ENCODE data around the gene IGFN1. TPM values are rescaled to one million over a fixed set of nuclear protein-coding genes. Genes with fewer than 3 reads are reported as not detected.

Gene IGFN1
- total and polyA plus RNA-seq, 9 of the 15 experiments (the other 6 are each of a cell fraction or from before 2014, with no cell fraction given), result 0.04 TPM; not detected in 8

DNA sequence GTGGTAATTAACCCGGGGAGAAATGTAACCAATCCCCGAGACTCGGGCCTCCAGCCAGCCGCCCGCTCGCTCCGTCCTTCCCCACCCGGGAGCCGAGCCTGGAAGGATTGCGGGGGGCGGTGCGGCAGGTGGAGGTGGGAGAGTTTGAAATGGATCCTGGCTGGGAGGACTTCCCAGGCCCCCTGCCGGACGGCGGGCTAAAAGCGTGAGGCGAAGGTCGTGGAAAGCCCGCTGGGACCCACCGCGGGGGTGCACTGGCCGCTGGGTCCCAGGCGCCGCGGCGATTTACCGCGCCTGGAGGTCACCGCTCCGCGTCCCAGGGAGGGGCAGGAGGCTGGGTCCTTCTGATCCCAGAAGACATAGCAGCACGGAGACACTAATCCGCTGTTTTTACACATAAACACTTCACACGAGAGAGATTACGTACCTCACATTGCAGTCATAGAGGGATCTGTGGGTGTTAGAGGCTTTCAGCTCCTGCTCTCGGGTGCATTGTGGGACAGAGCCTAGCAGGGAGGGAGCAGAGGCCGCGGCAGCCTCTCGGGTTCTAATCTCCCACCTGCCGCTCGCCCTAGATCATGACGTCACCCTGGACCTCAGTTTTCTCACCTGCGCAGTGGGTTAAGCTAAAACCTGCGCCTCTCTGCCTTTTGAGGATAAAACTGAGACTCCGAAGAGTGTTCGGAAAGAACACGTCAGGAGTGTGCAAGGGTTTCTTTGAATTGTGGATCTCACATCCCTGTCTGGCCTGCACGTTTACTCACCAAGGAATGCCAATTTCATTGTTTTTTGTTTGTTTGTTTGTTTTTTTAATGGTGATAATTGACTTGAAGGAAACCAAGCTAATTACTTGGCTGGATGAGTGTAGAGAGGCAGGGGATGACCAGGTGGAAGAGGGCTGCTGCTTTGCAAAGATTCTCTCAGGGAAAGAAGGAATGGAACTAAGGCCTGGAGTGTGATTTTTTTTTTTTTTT, 19.3 kb upstream of the IGFN1 start (continued):
- TF ChIP-seq, protein P1, sequence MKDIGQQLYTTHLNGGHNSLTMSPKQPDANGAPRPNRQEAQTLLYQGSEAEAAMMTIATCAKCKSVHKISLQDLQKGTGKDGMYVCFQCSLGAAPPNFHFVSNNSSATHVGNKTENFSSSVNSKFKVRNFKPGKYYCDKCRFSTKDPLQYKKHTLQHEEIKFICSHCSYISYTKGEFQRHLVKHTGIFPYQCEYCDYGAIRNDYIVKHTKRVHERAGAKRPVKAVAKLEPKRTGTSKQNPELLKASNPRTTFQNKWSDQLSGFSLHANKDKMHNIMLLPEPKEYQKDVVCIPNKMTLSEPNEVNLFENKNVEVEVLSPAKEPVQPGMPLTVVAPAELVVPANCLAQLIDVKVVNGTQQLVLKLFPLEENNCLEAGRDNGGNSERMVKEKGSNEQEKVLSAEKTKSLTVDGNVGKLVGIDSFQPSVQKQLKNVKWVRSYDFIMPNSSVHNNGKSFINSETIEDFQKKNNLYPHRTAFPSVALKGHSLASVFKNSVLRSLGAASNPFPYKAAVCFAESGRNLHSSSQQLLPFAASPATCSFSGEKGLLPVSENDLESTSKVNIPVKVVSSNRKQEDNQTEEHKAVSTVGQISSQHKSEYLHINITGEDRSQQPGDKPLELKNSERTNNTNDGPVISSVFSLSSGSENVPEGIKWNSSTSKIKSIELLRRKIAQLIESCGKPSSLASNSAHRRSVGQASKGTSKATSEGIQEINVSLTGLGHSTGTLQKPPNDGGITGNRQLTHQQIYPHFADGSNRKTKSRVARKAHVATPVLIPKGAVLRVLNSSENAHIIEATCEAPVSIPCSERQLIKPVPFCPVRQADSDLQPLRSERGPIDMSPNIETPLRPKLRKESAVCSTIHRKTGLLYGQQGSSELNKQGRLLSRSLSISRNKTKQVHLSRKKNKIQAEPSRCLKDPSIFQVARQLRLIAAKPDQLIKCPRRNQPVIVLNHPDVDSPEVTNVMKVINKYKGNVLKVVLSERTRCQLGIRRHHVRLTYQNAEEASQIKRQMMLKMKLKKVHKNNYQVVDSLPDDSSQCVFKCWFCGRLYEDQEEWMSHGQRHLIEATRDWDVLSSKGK (CRISPR knock-in tag; IDR thresholded peaks at IDR 0.05), result no peak
- TF ChIP-seq, protein P2, sequence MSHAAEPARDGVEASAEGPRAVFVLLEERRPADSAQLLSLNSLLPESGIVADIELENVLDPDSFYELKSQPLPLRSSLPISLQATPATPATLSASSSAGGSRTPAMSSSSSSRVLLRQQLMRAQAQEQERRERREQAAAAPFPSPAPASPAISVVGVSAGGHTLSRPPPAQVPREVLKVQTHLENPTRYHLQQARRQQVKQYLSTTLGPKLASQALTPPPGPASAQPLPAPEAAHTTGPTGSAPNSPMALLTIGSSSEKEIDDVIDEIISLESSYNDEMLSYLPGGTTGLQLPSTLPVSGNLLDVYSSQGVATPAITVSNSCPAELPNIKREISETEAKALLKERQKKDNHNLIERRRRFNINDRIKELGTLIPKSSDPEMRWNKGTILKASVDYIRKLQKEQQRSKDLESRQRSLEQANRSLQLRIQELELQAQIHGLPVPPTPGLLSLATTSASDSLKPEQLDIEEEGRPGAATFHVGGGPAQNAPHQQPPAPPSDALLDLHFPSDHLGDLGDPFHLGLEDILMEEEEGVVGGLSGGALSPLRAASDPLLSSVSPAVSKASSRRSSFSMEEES (CRISPR knock-in tag; IDR thresholded peaks at IDR 0.05), result no peak
- no peak for TF ChIP-seq CBX2 (IDR thresholded peaks at IDR 0.05; ENCODE audit: insufficient read depth, low read length, poor library complexity, severe bottlenecking)
- TF ChIP-seq, protein P3, sequence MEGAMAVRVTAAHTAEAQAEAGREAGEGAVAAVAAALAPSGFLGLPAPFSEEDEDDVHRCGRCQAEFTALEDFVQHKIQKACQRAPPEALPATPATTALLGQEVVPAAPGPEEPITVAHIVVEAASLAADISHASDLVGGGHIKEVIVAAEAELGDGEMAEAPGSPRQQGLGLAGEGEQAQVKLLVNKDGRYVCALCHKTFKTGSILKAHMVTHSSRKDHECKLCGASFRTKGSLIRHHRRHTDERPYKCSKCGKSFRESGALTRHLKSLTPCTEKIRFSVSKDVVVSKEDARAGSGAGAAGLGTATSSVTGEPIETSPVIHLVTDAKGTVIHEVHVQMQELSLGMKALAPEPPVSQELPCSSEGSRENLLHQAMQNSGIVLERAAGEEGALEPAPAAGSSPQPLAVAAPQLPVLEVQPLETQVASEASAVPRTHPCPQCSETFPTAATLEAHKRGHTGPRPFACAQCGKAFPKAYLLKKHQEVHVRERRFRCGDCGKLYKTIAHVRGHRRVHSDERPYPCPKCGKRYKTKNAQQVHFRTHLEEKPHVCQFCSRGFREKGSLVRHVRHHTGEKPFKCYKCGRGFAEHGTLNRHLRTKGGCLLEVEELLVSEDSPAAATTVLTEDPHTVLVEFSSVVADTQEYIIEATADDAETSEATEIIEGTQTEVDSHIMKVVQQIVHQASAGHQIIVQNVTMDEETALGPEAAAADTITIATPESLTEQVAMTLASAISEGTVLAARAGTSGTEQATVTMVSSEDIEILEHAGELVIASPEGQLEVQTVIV (CRISPR knock-in tag; IDR thresholded peaks at IDR 0.05; ENCODE audit: borderline replicate concordance), result no peak
- TF ChIP-seq ZNF175 (CRISPR knock-in tag; IDR thresholded peaks at IDR 0.05; ENCODE audit: low read depth), result no peak
- TF ChIP-seq ZNF282 (CRISPR knock-in tag; IDR thresholded peaks at IDR 0.05), result no peak
- TF ChIP-seq SP2 (IDR thresholded peaks at IDR 0.05; ENCODE audit: extremely low read depth, low read depth, low read length, poor library complexity, severe bottlenecking), result no peak
- TF ChIP-seq FOXJ2 (tag; IDR thresholded peaks at IDR 0.05), result no peak
- TF ChIP-seq, protein P4, sequence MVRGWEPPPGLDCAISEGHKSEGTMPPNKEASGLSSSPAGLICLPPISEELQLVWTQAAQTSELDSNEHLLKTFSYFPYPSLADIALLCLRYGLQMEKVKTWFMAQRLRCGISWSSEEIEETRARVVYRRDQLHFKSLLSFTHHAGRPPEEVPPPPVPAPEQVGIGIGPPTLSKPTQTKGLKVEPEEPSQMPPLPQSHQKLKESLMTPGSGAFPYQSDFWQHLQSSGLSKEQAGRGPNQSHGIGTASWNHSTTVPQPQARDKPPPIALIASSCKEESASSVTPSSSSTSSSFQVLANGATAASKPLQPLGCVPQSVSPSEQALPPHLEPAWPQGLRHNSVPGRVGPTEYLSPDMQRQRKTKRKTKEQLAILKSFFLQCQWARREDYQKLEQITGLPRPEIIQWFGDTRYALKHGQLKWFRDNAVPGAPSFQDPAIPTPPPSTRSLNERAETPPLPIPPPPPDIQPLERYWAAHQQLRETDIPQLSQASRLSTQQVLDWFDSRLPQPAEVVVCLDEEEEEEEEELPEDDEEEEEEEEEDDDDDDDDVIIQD (CRISPR knock-in tag; IDR thresholded peaks at IDR 0.05), result no peak
- no peak for TF ChIP-seq ILF3 (IDR thresholded peaks at IDR 0.05; ENCODE audit: borderline replicate concordance)
- TF ChIP-seq TAF15 (IDR thresholded peaks at IDR 0.05; ENCODE audit: low read depth, low read length), result no peak
- no peak for TF ChIP-seq TCF7 (IDR thresholded peaks at IDR 0.05; ENCODE audit: borderline replicate concordance)
- TF ChIP-seq, protein P5, sequence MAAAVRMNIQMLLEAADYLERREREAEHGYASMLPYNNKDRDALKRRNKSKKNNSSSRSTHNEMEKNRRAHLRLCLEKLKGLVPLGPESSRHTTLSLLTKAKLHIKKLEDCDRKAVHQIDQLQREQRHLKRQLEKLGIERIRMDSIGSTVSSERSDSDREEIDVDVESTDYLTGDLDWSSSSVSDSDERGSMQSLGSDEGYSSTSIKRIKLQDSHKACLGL (CRISPR knock-in tag; IDR thresholded peaks at IDR 0.05; ENCODE audit: borderline replicate concordance, poor library complexity, severe bottlenecking), result no peak
- TF ChIP-seq, protein P6, sequence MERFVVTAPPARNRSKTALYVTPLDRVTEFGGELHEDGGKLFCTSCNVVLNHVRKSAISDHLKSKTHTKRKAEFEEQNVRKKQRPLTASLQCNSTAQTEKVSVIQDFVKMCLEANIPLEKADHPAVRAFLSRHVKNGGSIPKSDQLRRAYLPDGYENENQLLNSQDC (CRISPR knock-in tag; IDR thresholded peaks at IDR 0.05), result no peak

Measured in K562 (cell line).